K562 (cell line): ENCODE data around the gene LHPP. TPM values are rescaled to one million over a fixed set of nuclear protein-coding genes. Genes with fewer than 3 reads are reported as not detected.

ENCODE experiments used
- DNMT1 ChIP-seq: fragments of 450-650 bp; IDR thresholded peaks from 2 replicates; pipeline ENCODE4 v1.6.1; 2016; ENCODE audit warnings: antibody characterized with exemption, mild to moderate bottlenecking
- RBM14 ChIP-seq: fragments of 200-400 bp; formaldehyde crosslinking; IDR thresholded peaks from 2 replicates; pipeline ENCODE4 v1.6.1; 2018; ENCODE audit warnings: low read depth, mild to moderate bottlenecking, low read length, moderate library complexity, borderline replicate concordance; ENCODE audit not compliant: insufficient read depth
- TCFL5 ChIP-seq: fragments of 250-450 bp; sonication (Bioruptor Pico); conservative IDR thresholded peaks from 2 replicates; pipeline ENCODE4 v1.6.1; 2021; ENCODE audit warnings: mild to moderate bottlenecking, moderate library complexity, matching md5 sums
- ZNF175 ChIP-seq: fragments of 200-800 bp; sonication (Bioruptor generic); IDR thresholded peaks from 2 replicates; pipeline ENCODE4 v1.6.1; 2016; ENCODE audit warnings: low read depth, mild to moderate bottlenecking, missing genetic modification characterization, missing compliant biosample characterization
- ZNF696 ChIP-seq: fragments of 250-450 bp; sonication (Bioruptor Pico); conservative IDR thresholded peaks from 2 replicates; pipeline ENCODE4 v1.4.0; 2020; ENCODE audit warnings: mild to moderate bottlenecking, moderate library complexity
- polyA plus RNA-seq, 8 experiments: library from polyadenylated mRNA; depleted of rRNA in 4 of 8; stranded (reverse) in 5 of 8; unstranded in 3 of 8; fragments of >200 nt; fragmentation: Nextera tagmentation in 2 of 8; fragmentation: Illumina TruSeq in 1 of 8; extraction: Ambion mirVana in 2 of 8; extraction: Trizol in 1 of 8; gene quantifications; 2 replicates each; pipeline versions ENCODE4 v1.2.1 to v1.2.3, GENCODE V29; 2011 to 2014; ENCODE audit warnings: inconsistent platforms in 1 of 8, missing spikeins in 1 of 8
- total RNA-seq, 7 experiments: library from RNA; depleted of rRNA in 6 of 7; stranded (reverse); fragments of >200 nt in 6 of 7; fragmentation: Illumina TruSeq in 2 of 7; extraction: Trizol in 2 of 7; gene quantifications; 2 replicates each; pipeline versions ENCODE4 v1.2.1 to v1.2.3, GENCODE V29; 2011 to 2021; ENCODE audit warnings: low replicate concordance in 1 of 7
- TF ChIP-seq, protein P1 (sequence below): sonication (generic); formaldehyde crosslinking; IDR thresholded peaks from 2 replicates; pipeline ENCODE4 v1.8.1; 2023; ENCODE audit warnings: missing genetic modification reagents, mild to moderate bottlenecking, borderline replicate concordance
- TF ChIP-seq, protein P2 (sequence below): fragments of 450-650 bp; IDR thresholded peaks from 2 replicates; pipeline ENCODE4 v1.7.1; 2018; ENCODE audit warnings: mild to moderate bottlenecking, low read depth; ENCODE audit not compliant: partially characterized antibody
- TF ChIP-seq, protein P3 (sequence below): fragments of 450-650 bp; IDR thresholded peaks from 2 replicates; pipeline ENCODE4 v1.6.1; 2016; ENCODE audit warnings: mild to moderate bottlenecking, moderate library complexity

LHPP gene
- total and polyA plus RNA-seq, 9 of the 15 experiments (the other 6 are each of a cell fraction or from before 2014, with no cell fraction given) = 0.34 to 7.4 (median 3.0) TPM

DNA sequence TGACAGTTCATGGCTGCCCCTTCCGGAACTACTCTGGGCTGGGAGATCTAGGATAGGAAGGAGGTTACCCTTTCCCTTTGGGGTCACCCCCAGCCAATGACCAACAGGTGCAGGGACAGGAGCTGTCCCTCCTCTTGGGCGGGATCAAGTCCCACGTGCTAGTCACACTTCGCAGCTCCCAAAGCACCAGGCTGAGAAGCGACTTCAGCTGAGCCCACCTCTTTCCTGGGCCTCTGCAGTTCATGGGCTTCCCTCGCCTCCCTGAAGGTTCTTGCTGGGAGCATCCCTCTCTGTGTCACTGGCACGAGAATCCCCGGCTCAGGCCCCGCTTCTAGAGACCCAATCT is 167.0 kb downstream of the LHPP start (continued):
- TF ChIP-seq, protein P1, sequence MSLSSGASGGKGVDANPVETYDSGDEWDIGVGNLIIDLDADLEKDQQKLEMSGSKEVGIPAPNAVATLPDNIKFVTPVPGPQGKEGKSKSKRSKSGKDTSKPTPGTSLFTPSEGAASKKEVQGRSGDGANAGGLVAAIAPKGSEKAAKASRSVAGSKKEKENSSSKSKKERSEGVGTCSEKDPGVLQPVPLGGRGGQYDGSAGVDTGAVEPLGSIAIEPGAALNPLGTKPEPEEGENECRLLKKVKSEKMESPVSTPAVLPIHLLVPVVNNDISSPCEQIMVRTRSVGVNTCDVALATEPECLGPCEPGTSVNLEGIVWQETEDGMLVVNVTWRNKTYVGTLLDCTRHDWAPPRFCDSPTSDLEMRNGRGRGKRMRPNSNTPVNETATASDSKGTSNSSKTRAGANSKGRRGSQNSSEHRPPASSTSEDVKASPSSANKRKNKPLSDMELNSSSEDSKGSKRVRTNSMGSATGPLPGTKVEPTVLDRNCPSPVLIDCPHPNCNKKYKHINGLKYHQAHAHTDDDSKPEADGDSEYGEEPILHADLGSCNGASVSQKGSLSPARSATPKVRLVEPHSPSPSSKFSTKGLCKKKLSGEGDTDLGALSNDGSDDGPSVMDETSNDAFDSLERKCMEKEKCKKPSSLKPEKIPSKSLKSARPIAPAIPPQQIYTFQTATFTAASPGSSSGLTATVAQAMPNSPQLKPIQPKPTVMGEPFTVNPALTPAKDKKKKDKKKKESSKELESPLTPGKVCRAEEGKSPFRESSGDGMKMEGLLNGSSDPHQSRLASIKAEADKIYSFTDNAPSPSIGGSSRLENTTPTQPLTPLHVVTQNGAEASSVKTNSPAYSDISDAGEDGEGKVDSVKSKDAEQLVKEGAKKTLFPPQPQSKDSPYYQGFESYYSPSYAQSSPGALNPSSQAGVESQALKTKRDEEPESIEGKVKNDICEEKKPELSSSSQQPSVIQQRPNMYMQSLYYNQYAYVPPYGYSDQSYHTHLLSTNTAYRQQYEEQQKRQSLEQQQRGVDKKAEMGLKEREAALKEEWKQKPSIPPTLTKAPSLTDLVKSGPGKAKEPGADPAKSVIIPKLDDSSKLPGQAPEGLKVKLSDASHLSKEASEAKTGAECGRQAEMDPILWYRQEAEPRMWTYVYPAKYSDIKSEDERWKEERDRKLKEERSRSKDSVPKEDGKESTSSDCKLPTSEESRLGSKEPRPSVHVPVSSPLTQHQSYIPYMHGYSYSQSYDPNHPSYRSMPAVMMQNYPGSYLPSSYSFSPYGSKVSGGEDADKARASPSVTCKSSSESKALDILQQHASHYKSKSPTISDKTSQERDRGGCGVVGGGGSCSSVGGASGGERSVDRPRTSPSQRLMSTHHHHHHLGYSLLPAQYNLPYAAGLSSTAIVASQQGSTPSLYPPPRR (CRISPR knock-in tag) = no peak
- no peak for TF ChIP-seq DNMT1
- TF ChIP-seq, protein P2, sequence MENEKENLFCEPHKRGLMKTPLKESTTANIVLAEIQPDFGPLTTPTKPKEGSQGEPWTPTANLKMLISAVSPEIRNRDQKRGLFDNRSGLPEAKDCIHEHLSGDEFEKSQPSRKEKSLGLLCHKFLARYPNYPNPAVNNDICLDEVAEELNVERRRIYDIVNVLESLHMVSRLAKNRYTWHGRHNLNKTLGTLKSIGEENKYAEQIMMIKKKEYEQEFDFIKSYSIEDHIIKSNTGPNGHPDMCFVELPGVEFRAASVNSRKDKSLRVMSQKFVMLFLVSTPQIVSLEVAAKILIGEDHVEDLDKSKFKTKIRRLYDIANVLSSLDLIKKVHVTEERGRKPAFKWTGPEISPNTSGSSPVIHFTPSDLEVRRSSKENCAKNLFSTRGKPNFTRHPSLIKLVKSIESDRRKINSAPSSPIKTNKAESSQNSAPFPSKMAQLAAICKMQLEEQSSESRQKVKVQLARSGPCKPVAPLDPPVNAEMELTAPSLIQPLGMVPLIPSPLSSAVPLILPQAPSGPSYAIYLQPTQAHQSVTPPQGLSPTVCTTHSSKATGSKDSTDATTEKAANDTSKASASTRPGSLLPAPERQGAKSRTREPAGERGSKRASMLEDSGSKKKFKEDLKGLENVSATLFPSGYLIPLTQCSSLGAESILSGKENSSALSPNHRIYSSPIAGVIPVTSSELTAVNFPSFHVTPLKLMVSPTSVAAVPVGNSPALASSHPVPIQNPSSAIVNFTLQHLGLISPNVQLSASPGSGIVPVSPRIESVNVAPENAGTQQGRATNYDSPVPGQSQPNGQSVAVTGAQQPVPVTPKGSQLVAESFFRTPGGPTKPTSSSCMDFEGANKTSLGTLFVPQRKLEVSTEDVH = no peak
- TF ChIP-seq ZNF696 = no peak
- no peak for TF ChIP-seq RBM14
- TF ChIP-seq, protein P3, sequence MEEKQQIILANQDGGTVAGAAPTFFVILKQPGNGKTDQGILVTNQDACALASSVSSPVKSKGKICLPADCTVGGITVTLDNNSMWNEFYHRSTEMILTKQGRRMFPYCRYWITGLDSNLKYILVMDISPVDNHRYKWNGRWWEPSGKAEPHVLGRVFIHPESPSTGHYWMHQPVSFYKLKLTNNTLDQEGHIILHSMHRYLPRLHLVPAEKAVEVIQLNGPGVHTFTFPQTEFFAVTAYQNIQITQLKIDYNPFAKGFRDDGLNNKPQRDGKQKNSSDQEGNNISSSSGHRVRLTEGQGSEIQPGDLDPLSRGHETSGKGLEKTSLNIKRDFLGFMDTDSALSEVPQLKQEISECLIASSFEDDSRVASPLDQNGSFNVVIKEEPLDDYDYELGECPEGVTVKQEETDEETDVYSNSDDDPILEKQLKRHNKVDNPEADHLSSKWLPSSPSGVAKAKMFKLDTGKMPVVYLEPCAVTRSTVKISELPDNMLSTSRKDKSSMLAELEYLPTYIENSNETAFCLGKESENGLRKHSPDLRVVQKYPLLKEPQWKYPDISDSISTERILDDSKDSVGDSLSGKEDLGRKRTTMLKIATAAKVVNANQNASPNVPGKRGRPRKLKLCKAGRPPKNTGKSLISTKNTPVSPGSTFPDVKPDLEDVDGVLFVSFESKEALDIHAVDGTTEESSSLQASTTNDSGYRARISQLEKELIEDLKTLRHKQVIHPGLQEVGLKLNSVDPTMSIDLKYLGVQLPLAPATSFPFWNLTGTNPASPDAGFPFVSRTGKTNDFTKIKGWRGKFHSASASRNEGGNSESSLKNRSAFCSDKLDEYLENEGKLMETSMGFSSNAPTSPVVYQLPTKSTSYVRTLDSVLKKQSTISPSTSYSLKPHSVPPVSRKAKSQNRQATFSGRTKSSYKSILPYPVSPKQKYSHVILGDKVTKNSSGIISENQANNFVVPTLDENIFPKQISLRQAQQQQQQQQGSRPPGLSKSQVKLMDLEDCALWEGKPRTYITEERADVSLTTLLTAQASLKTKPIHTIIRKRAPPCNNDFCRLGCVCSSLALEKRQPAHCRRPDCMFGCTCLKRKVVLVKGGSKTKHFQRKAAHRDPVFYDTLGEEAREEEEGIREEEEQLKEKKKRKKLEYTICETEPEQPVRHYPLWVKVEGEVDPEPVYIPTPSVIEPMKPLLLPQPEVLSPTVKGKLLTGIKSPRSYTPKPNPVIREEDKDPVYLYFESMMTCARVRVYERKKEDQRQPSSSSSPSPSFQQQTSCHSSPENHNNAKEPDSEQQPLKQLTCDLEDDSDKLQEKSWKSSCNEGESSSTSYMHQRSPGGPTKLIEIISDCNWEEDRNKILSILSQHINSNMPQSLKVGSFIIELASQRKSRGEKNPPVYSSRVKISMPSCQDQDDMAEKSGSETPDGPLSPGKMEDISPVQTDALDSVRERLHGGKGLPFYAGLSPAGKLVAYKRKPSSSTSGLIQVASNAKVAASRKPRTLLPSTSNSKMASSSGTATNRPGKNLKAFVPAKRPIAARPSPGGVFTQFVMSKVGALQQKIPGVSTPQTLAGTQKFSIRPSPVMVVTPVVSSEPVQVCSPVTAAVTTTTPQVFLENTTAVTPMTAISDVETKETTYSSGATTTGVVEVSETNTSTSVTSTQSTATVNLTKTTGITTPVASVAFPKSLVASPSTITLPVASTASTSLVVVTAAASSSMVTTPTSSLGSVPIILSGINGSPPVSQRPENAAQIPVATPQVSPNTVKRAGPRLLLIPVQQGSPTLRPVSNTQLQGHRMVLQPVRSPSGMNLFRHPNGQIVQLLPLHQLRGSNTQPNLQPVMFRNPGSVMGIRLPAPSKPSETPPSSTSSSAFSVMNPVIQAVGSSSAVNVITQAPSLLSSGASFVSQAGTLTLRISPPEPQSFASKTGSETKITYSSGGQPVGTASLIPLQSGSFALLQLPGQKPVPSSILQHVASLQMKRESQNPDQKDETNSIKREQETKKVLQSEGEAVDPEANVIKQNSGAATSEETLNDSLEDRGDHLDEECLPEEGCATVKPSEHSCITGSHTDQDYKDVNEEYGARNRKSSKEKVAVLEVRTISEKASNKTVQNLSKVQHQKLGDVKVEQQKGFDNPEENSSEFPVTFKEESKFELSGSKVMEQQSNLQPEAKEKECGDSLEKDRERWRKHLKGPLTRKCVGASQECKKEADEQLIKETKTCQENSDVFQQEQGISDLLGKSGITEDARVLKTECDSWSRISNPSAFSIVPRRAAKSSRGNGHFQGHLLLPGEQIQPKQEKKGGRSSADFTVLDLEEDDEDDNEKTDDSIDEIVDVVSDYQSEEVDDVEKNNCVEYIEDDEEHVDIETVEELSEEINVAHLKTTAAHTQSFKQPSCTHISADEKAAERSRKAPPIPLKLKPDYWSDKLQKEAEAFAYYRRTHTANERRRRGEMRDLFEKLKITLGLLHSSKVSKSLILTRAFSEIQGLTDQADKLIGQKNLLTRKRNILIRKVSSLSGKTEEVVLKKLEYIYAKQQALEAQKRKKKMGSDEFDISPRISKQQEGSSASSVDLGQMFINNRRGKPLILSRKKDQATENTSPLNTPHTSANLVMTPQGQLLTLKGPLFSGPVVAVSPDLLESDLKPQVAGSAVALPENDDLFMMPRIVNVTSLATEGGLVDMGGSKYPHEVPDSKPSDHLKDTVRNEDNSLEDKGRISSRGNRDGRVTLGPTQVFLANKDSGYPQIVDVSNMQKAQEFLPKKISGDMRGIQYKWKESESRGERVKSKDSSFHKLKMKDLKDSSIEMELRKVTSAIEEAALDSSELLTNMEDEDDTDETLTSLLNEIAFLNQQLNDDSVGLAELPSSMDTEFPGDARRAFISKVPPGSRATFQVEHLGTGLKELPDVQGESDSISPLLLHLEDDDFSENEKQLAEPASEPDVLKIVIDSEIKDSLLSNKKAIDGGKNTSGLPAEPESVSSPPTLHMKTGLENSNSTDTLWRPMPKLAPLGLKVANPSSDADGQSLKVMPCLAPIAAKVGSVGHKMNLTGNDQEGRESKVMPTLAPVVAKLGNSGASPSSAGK = peak; percentile 81
- TF ChIP-seq ZNF175 (CRISPR knock-in tag) = no peak
- no peak for TF ChIP-seq TCFL5 (CRISPR knock-in tag)
